ENCODE results near the gene GZMB. TPM values are rescaled to one million over a fixed set of nuclear protein-coding genes. Genes with fewer than 3 reads are reported as not detected.
A peak's percentile ranks its signal among the peaks of the same experiment; 100 is the strongest.

The GZMB gene, protein sequence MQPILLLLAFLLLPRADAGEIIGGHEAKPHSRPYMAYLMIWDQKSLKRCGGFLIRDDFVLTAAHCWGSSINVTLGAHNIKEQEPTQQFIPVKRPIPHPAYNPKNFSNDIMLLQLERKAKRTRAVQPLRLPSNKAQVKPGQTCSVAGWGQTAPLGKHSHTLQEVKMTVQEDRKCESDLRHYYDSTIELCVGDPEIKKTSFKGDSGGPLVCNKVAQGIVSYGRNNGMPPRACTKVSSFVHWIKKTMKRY
- total RNA-seq: not detected

GRCh38 chr14:24634158-24634557 lies at the start of gene GZMB:
Gene GZMB (minus strand): TSS chr14:24634190. CDS start chr14:24634160, 30 bp downstream.
- H3K4me1 ChIP-seq: peaks cover 16% of the 10 kb centered on the region
- no peaks in the 10 kb centered on the region for H3K36me3 ChIP-seq (replicated peaks in 1 of 2; ENCODE audit: insufficient read depth in 1 of 2, low read depth in 2 of 2)
- TF ChIP-seq, protein P1, sequence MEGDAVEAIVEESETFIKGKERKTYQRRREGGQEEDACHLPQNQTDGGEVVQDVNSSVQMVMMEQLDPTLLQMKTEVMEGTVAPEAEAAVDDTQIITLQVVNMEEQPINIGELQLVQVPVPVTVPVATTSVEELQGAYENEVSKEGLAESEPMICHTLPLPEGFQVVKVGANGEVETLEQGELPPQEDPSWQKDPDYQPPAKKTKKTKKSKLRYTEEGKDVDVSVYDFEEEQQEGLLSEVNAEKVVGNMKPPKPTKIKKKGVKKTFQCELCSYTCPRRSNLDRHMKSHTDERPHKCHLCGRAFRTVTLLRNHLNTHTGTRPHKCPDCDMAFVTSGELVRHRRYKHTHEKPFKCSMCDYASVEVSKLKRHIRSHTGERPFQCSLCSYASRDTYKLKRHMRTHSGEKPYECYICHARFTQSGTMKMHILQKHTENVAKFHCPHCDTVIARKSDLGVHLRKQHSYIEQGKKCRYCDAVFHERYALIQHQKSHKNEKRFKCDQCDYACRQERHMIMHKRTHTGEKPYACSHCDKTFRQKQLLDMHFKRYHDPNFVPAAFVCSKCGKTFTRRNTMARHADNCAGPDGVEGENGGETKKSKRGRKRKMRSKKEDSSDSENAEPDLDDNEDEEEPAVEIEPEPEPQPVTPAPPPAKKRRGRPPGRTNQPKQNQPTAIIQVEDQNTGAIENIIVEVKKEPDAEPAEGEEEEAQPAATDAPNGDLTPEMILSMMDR (IDR thresholded peaks at IDR 0.05): no peak
- TF ChIP-seq POLR2A (IDR thresholded peaks at IDR 0.05): no peak
- no peak within 1 kb of the TSS for H3K27ac ChIP-seq
- ATAC-seq (no peak), DNase-seq (peak in 1 of 4 donors; percentile 28)
- intact Hi-C loops (cut with DNase I): no loop called here
- no peaks in the 10 kb centered on the region for H3K9me3 ChIP-seq
- no peaks in the 10 kb centered on the region for H3K27me3 ChIP-seq
- 40 to 69% methylated on average over 1 to 2 of the region's 2 CpGs for WGBS, 2 donors
- H3K4me3 ChIP-seq: no peak within 1 kb of the TSS

GRCh38 chr14:24681056-24681455 lies 47.1 kb upstream of the GZMB start:
- H3K27me3 ChIP-seq: no peaks in the 10 kb centered on the region
- H3K27ac ChIP-seq: no peak overlapping the region
- intact Hi-C loops (cut with DNase I): no loop called here
- ATAC-seq: no peak
- no peak for DNase-seq
- no peaks in the 10 kb centered on the region for H3K36me3 ChIP-seq (replicated peaks in 1 of 2; ENCODE audit: insufficient read depth in 1 of 2, low read depth in 2 of 2)
- TF ChIP-seq POLR2A (IDR thresholded peaks at IDR 0.05): no peak
- TF ChIP-seq, protein P1 (IDR thresholded peaks at IDR 0.05): no peak
- no peaks in the 10 kb centered on the region for H3K9me3 ChIP-seq
- no peaks in the 10 kb centered on the region for H3K4me1 ChIP-seq
- WGBS, 2 donors: 12 to 18% methylated on average over 1 of the region's 1 CpG
- H3K4me3 ChIP-seq: no peak overlapping the region

- Histone ChIP-seq H3K4me3 (no peak overlapping the region), H3K36me3 (replicated peaks in 1 of 2; ENCODE audit: insufficient read depth in 1 of 2, low read depth in 2 of 2) (no peaks in the 10 kb centered on the region), H3K27ac (no peak overlapping the region), H3K4me1 (no peaks in the 10 kb centered on the region), H3K9me3 (no peaks in the 10 kb centered on the region), H3K27me3 (no peaks in the 10 kb centered on the region)
- intact Hi-C loops (cut with DNase I): no loop called here
- no peak for TF ChIP-seq POLR2A (IDR thresholded peaks at IDR 0.05)
- TF ChIP-seq, protein P1 (IDR thresholded peaks at IDR 0.05): no peak
- 55 to 59% methylated on average over 3 to 4 of the region's 4 CpGs for WGBS, 2 donors
- ATAC-seq (no peak), DNase-seq (no peak)
These were observed 46.5 kb upstream of the GZMB start for GRCh38 chr14:24680516-24680915.

DNA sequence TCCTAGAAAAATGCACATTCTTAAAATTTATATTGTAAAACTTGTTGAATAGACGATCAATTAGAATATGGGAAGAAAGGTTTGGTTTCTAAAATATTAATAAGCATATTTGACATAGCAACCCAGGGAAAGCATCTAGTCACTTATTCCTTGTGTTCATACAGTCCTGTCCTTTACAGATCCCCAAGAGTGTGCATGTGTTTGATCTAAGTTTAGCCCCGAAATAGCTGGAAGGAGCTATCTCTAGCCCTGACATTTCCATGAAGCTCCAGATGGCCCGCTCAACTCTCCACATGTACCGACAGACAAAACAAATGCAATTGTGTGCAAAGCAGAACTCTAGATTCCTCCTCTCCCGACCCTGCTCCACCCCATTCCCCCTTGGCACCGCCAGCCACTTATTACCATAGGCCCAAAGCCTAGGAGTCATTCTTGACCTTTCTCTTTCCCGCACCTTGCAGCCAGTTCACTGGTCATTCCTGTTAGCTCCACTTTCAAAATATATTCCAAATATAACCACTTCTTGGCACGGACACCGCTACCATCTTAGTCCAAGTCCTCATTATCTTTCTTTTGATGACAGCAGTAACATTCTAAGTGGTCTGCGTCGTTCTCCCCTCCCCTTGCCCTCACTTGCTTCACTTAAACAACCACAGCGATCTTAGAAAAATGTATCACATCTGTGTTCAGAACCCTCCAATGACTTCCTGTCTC lies 45.4 kb upstream of the GZMB start:
- Histone ChIP-seq H3K27ac (no peak overlapping the region), H3K27me3 (no peaks in the 10 kb centered on the region), H3K4me3 (no peak overlapping the region), H3K9me3 (no peaks in the 10 kb centered on the region), H3K36me3 (replicated peaks in 1 of 2; ENCODE audit: insufficient read depth in 1 of 2, low read depth in 2 of 2) (no peaks in the 10 kb centered on the region), H3K4me1 (no peaks in the 10 kb centered on the region)
- no peak for TF ChIP-seq POLR2A (IDR thresholded peaks at IDR 0.05)
- TF ChIP-seq, protein P1 (IDR thresholded peaks at IDR 0.05): no peak
- ATAC-seq (no peak), DNase-seq (no peak)
- intact Hi-C loops (cut with DNase I): no loop called here
- 51 to 55% methylated on average over 12 of the region's 12 CpGs for WGBS, 2 donors
